Inflammatory macrophage treated with lipopolysaccharide for 4 hours (primary cell): ENCODE data around the gene PHAF1.

Experiments
- DNase-seq: peaks from one replicate; pipeline ENCODE4 v3.0.0-alpha.2; 2020

PHAF1 gene

DNA sequence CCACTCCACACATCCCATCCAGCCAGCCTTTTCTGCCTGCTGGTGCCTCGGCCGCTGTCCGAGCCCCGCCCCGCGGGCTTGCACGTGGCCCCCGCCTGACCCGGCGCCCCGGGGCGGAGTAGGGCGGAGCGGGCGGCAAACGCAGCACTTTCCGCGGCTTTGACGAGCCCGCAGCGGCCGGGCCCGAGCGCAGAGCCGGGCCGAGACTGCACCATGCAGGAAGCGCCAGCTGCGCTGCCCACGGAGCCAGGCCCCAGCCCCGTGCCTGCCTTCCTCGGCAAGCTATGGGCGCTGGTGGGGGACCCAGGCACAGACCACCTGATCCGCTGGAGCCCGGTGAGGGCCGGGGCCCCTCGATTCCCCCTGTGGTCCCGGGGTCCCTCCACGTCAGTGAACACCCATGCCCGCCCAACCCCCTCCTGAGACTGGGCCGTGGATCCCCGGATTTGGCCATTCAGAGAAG, 54.9 kb downstream of the PHAF1 start, which contains the start of gene HSF4:
TSS of gene HSF4 (plus strand) at position 147 of the 463 bp plus-strand sequence. CDS start at position 214, 67 bp downstream.
- DNase-seq, result peak; percentile 61

- DNase-seq, result peak; percentile 16
Measured at GRCh38 chr16:67165121-67166078, 55.7 kb downstream of the PHAF1 start.

GRCh38 chr16:67166110-67166547, 56.4 kb downstream of the PHAF1 start:
- no peak for DNase-seq

DNA sequence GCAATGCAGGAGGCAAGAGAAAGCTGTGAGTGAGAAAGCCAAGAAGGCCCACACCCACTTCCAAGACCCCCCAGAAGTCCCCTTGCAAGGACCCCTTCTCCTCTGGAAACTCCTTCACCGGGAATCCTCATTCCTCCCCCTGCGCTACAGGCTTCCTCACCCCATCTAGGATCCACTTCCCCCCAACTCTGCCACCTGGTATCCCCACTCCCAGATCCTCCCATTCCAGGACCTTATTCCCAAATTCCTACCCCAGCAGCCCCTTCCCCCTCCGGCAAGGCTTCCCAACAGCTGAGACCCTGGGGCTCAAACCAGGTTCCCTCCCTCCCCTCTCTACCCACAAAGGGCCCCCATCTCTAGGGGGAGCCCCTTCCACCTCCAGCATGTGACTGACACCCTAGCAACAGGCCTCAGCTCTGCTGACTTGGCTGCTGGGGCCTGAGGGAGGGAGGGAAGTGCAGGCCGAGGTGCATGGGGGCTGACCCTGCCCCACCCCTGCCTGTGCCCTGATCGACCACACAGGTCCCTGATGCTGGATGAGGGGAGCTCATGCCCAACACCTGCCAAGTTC, 56.9 kb downstream of the PHAF1 start:
- no peak for DNase-seq

GRCh38 chr16:67167588-67167987, 57.8 kb downstream of the PHAF1 start:
- no peak for DNase-seq

DNA sequence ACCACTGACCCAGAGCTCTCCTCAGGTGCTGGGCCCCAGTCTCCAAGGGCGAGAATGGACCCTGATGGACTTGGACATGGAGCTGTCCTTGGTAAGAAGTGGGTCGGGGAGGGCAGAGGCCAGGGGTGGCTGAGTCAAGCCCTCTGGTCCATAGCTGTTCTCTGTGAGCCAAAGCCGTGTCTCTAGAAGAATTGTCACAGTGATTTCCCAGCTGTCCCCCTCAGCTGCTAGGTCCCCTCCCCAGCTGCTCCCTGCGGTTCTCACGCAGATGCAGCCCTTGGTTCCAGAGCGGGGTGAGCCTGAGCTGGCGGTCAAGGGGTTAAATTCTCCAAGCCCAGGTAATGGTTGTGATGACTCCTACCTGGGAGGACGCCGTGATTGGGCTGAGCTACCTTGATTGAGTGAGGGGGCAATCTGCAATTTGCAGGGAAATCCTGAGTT, 59.3 kb downstream of the PHAF1 start:
- DNase-seq, result no peak

DNA sequence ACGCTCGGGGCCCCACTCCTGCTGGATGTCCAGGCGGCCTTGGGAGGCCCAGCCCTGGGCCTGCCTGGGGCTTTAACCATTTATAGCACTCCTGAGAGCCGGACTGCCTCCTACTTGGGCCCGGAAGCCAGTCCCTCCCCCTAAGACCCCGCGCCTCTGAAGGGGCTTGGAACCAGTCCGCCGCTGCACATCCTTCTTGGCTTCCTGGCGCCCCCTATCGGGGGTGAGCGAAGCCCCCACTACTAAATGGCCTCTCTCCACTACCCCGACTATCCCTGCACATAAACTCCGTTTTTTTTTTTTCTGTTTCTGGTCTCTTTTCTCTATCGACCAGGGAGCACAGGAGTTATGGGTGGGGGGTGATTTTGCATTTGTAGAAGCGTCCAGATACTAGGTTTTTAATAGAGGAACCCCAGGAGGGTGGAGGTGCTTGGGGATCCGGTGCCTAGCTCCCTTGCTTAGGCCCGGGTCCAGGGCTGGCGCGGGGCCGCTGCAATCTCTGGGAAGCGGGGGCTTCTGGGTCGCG, 60.0 kb downstream of the PHAF1 start:
- peak; percentile 32 for DNase-seq

DNA sequence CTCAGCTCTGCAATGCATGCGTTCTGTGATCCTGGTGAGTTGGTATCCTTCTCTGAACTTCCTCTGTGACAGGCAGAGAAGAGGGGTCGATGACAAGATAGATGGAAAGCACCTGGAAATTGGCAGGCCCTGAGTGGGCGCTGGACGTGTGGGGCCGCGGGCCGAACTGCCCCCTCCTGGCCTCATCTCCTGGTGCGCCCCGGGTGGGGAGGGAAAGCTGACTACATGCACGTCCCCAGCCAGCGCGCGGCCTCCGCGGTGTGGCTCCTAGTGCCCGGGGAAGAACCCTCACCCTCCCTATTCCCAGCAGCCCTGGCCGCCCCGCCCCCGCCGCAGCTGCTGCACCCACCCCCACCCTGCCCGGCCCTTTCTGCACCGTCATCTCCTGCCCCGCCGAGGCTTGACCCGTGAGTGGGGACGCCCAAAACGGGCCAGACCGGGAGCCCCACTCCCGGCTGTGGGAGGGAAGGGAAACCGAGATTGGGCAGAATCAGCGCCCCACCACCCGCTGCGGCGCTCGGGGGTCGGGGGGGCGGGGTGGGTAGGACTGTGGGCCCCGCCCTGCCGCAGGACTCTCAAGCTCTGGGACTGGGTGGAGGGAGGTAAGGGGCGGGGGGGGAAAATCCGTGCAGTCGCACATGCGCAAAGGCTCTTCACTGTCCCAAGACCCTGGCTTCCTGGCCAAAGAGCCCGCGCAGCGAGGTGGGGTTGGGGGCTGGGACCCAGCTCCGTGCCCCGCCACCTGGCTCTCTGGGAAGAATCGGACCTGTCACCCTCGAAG, 60.6 kb downstream of the PHAF1 start, which contains the start of gene NOL3:
TSS of gene NOL3 (plus strand) at position 371 of the 781 bp plus-strand sequence.
- peak; percentile 79 for DNase-seq

GRCh38 chr16:67170949-67171649, 61.4 kb downstream of the PHAF1 start:
- DNase-seq, result peak; percentile 23

- DNase-seq, result no peak
Measured at GRCh38 chr16:67173323-67173722, 63.6 kb downstream of the PHAF1 start.

DNA sequence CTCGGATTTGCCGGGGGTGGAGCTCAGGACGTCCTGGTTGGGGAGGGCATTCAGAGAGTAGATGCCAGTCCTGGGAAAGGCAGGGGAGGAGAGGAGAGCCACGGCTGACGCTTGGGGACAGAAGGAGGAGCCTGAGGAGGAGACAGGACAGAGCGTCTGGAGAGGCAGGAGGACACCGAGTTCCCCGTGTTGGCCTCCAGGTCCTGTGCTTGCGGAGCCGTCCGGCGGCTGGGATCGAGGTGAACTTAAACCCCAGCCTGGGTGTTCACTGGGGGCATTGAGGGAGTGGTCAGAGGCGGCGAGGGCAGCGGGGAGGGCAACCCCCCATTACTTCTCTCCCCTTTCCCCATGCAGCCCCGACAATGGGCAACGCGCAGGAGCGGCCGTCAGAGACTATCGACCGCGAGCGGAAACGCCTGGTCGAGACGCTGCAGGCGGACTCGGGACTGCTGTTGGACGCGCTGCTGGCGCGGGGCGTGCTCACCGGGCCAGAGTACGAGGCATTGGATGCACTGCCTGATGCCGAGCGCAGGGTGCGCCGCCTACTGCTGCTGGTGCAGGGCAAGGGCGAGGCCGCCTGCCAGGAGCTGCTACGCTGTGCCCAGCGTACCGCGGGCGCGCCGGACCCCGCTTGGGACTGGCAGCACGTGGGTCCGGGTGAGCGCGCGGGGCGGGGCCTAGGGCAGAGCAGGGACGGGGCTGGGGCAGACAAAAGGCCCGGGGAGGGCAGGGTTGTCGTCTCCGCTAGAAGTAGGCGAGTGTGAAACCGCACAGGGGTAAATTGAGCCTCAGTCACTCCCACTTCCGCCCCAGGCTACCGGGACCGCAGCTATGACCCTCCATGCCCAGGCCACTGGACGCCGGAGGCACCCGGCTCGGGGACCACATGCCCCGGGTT, 64.3 kb downstream of the PHAF1 start:
- DNase-seq, result peak; percentile 64

- DNase-seq, result no peak
Measured at GRCh38 chr16:67174706-67175231, 65.0 kb downstream of the PHAF1 start.

- DNase-seq, result no peak
Measured at GRCh38 chr16:67176662-67177061, 66.9 kb downstream of the PHAF1 start.

GRCh38 chr16:67177743-67178699, 68.3 kb downstream of the PHAF1 start:
- DNase-seq, result peak; percentile 47

GRCh38 chr16:67179421-67180080, 69.8 kb downstream of the PHAF1 start:
- no peak for DNase-seq

- no peak for DNase-seq
Measured at GRCh38 chr16:67180166-67180565, 70.4 kb downstream of the PHAF1 start.

- DNase-seq, result no peak
Measured at GRCh38 chr16:67181346-67181745, 71.6 kb downstream of the PHAF1 start.

DNA sequence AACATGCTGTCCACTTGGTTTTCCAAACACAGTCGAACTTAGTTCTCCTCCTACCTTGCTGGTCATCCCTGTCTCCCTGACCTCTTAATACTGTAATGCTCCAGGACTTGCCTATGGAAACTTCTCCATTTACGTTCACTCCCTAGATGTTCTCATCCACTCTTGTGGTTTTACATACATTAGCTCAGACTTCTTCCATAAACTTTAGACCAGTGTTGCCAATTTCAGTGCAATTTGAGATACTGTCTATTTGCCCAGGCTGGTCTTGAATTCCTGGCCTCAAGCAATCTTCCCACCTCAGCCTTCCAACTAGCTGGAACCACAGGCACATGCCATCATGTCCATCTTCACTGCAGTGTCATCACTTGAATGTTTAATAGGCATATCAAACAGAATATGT, 72.5 kb downstream of the PHAF1 start:
- DNase-seq, result peak; percentile 26

GRCh38 chr16:67183284-67183626, 73.5 kb downstream of the PHAF1 start:
- DNase-seq, result no peak
